ENCODE results near the gene CPED1.
"Not testable (repeated sequence)": the region's sequence is repeated elsewhere in the genome, so short reads cannot be mapped to it uniquely, and the experiment has no call there.

Gene CPED1

GRCh38 chr7:120973849-120974248, 14.7 kb upstream of the CPED1 start:
- no peak overlapping the region for H3K4me3 ChIP-seq (replicated peaks; ENCODE audit: low read depth, low read length)
- DNase-seq (ENCODE audit: extremely low read depth, low read depth), result no peak
- TF ChIP-seq CTCF (IDR thresholded peaks at IDR 0.05; ENCODE audit: low read depth, low read length, missing control alignments), result no peak

GRCh38 chr7:120979765-120980499, 8.6 kb upstream of the CPED1 start:
- no peak overlapping the region for H3K4me3 ChIP-seq (replicated peaks; ENCODE audit: low read depth, low read length)
- no peak for DNase-seq (ENCODE audit: extremely low read depth, low read depth)
- TF ChIP-seq CTCF (IDR thresholded peaks at IDR 0.05; ENCODE audit: low read depth, low read length, missing control alignments), result no peak

- no peak for DNase-seq (ENCODE audit: extremely low read depth, low read depth)
- no peak overlapping the region for H3K4me3 ChIP-seq (replicated peaks; ENCODE audit: low read depth, low read length)
- TF ChIP-seq CTCF (IDR thresholded peaks at IDR 0.05; ENCODE audit: low read depth, low read length, missing control alignments), result no peak
These were observed 7.4 kb upstream of the CPED1 start for GRCh38 chr7:120981117-120981516.

- H3K4me3 ChIP-seq (replicated peaks; ENCODE audit: low read depth, low read length), result no peak overlapping the region
- no peak for DNase-seq (ENCODE audit: extremely low read depth, low read depth)
- TF ChIP-seq CTCF (IDR thresholded peaks at IDR 0.05; ENCODE audit: low read depth, low read length, missing control alignments), result no peak
These were observed 6.5 kb upstream of the CPED1 start for GRCh38 chr7:120981888-120982615.

- not testable (repeated sequence) for H3K4me3 ChIP-seq (replicated peaks; ENCODE audit: low read depth, low read length)
These were observed 4.9 kb upstream of the CPED1 start for GRCh38 chr7:120983592-120983991.

DNA sequence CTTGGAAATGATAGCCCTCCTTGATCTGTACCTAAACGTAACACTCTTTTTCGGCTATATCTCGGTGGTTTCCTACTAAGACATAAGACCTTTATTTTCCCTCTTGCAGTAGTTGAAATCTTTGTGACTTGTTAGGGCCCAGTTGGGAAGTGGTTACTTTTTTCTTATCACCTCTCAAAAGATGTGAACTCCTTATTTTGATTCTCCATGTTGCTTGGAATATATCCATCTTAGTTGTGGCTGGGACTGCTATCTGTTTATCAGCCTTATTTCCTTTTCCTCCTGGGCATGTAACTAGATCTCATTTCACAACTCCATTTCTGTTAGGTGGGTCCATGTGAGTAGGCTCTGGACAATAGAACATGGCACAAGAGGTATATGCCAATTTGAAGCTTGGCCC, 4.1 kb upstream of the CPED1 start:
- TF ChIP-seq CTCF (IDR thresholded peaks at IDR 0.05; ENCODE audit: low read depth, low read length, missing control alignments), result no peak
- no peak overlapping the region for H3K4me3 ChIP-seq (replicated peaks; ENCODE audit: low read depth, low read length)
- DNase-seq (ENCODE audit: extremely low read depth, low read depth), result no peak

More at GRCh38 chr7:120983592-120983991, 4.9 kb upstream of the CPED1 start:
- DNase-seq (ENCODE audit: extremely low read depth, low read depth), result not testable (repeated sequence)

DNA sequence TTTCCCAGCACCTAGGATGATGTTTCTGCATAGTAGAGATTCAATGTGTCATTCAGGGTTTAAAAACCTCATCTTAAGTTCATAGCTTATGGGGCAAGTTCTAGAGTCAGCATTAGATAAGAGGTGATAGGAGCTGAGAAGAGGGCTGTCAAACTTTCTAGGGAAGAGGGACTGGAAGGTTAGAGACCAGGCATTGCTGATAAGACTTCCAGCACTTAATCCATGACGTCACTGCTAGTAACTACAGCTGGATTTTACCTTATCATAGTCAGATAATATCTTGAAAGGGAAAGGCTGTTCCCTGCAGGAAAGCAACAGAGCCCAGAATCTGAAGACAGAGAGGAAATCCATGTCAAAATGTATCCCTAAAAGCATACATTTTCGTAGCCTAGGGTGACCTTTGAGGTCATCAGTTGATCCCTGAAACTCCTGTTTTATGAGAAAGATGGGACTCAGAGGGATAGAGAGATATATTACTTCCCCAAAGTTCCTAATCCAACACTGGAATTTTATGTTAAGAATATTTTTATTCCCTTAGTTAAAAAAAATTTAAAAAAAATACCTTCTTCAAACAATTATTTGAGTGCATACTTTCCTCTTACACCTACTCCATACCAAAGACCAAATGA, 3.3 kb upstream of the CPED1 start:
- TF ChIP-seq CTCF (IDR thresholded peaks at IDR 0.05; ENCODE audit: low read depth, low read length, missing control alignments), result no peak
- no peak for DNase-seq (ENCODE audit: extremely low read depth, low read depth)
- no peak overlapping the region for H3K4me3 ChIP-seq (replicated peaks; ENCODE audit: low read depth, low read length)

Measured in HFF-Myc (cell line).